ENCODE data around the gene SH3D21.

Gene SH3D21

GRCh38 chr1:36322786-36323635, 16.8 kb downstream of the SH3D21 start:
- Histone ChIP-seq H2AFZ (ENCODE audit: low read length) (peak overlapping the region; percentile 45; the same call in 1 of the 2 replicates), H3K27ac (ENCODE audit: low read length) (no peak overlapping the region), H3K79me2 (ENCODE audit: low read length) (no peaks in the 10 kb centered on the region), H3F3A (ENCODE audit: insufficient read depth, low read length) (no peaks in the 10 kb centered on the region), H3K4me3 (ENCODE audit: low read length) (peak overlapping the region; percentile 53), H3K9ac (ENCODE audit: low read length) (no peak overlapping the region), H3K4me2 (ENCODE audit: low read depth, low read length) (peak overlapping the region; percentile 84), H3K9me2 (replicated peaks; ENCODE audit: insufficient read depth, low read length) (no peaks in the 10 kb centered on the region), H3K27me3 (replicated peaks; ENCODE audit: insufficient read depth, low read length) (no peaks in the 10 kb centered on the region), H3K4me1 (ENCODE audit: low read length) (no peaks in the 10 kb centered on the region), H4K20me1 (ENCODE audit: insufficient read depth, low read length) (no peaks in the 10 kb centered on the region), H3K36me3 (replicated peaks; ENCODE audit: insufficient read depth, low read length) (no peaks in the 10 kb centered on the region), H3K9me3 (replicated peaks; ENCODE audit: insufficient read depth, low read length) (no peaks in the 10 kb centered on the region)
- DNase-seq = no peak
- TF ChIP-seq EZH2phosphoT487 (IDR thresholded peaks at IDR 0.05; ENCODE audit: low read length) (no peak), EZH2 (optimal IDR thresholded peaks at IDR 0.05; ENCODE audit: low read depth, low read length) (no peak)
- TF ChIP-seq, protein P1, sequence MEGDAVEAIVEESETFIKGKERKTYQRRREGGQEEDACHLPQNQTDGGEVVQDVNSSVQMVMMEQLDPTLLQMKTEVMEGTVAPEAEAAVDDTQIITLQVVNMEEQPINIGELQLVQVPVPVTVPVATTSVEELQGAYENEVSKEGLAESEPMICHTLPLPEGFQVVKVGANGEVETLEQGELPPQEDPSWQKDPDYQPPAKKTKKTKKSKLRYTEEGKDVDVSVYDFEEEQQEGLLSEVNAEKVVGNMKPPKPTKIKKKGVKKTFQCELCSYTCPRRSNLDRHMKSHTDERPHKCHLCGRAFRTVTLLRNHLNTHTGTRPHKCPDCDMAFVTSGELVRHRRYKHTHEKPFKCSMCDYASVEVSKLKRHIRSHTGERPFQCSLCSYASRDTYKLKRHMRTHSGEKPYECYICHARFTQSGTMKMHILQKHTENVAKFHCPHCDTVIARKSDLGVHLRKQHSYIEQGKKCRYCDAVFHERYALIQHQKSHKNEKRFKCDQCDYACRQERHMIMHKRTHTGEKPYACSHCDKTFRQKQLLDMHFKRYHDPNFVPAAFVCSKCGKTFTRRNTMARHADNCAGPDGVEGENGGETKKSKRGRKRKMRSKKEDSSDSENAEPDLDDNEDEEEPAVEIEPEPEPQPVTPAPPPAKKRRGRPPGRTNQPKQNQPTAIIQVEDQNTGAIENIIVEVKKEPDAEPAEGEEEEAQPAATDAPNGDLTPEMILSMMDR (IDR thresholded peaks at IDR 0.05; ENCODE audit: low read length) = no peak

DNA sequence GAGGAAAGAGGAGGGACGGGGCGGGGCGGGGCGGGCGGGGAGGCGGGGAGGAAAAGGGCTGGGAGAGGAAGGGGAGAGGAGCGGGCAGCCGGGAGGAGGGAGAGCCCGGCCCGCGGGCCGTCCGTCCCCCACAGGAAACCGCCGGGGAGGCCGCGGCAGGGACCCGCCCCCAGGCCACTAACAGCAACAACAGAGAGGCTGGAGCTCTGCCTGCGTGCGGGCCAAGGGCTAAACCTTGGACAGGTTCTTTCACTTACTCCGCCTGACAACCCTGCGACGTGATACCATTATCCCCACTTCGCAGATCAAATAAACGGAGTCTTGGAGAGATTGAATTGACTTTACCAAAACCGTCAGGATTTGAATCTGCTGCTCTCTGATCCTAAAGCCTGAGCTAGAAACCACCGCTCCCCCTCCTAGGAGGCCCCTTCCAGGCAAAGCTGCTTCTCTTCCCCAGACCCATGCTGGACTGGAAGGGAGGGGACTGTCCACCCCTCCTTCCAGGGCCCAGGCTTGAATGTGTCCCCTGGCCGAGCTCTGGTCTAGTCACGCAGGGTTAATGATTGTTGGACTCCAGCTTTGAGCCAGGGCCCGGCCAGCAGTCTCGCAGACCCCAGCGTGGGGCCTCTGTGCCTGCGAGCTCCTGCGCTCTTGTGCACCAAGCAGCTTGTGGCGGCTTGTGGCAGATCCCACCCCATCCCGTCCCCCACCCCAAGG, 17.6 kb downstream of the SH3D21 start, which contains the start of gene EVA1B:
Gene EVA1B (minus strand): TSS at position 10 of the 717 bp plus-strand sequence. CDS start 608 bp downstream, outside the sequence.
- Histone ChIP-seq H3K4me1 (ENCODE audit: low read length) (no peaks in the 10 kb centered on the region), H3K9me2 (replicated peaks; ENCODE audit: insufficient read depth, low read length) (no peaks in the 10 kb centered on the region), H3K27me3 (replicated peaks; ENCODE audit: insufficient read depth, low read length) (no peaks in the 10 kb centered on the region), H4K20me1 (ENCODE audit: insufficient read depth, low read length) (no peaks in the 10 kb centered on the region), H3K9me3 (replicated peaks; ENCODE audit: insufficient read depth, low read length) (no peaks in the 10 kb centered on the region), H3K79me2 (ENCODE audit: low read length) (no peaks in the 10 kb centered on the region), H3K4me2 (ENCODE audit: low read depth, low read length) (peak within 1 kb of the TSS; percentile 99), H3K27ac (ENCODE audit: low read length) (no peak within 1 kb of the TSS), H3K9ac (ENCODE audit: low read length) (peak within 1 kb of the TSS; percentile 52; the same call in 1 of the 2 replicates), H3K4me3 (ENCODE audit: low read length) (peak within 1 kb of the TSS; percentile 76), H3F3A (ENCODE audit: insufficient read depth, low read length) (no peaks in the 10 kb centered on the region), H3K36me3 (replicated peaks; ENCODE audit: insufficient read depth, low read length) (no peaks in the 10 kb centered on the region), H2AFZ (ENCODE audit: low read length) (peak within 1 kb of the TSS; percentile 92)
- TF ChIP-seq, protein P1 (IDR thresholded peaks at IDR 0.05; ENCODE audit: low read length) = no peak
- TF ChIP-seq EZH2 (optimal IDR thresholded peaks at IDR 0.05; ENCODE audit: low read depth, low read length) = no peak
- TF ChIP-seq EZH2phosphoT487 (IDR thresholded peaks at IDR 0.05; ENCODE audit: low read length) = no peak
- DNase-seq = peak; percentile 65

DNA sequence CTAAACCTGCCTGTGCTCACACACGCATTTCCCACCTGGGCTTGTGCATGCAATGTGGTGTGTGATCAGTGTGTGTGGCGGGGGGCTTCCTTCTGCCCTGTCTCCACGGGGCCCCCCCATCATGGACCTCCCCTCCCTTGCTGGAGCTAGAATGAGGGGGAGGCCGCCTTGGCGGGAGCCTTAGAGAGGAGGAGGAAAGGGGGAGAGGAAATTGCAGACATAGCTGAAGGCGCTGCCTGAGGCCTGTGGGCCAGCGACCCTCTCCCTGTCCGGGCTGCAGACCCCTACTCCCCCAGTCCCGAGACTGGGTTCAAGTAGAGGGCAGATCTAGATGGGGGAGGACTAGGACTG, 18.2 kb downstream of the SH3D21 start:
- no peaks in the 10 kb centered on the region for H3K9me3 ChIP-seq (replicated peaks; ENCODE audit: insufficient read depth, low read length)
- peak overlapping the region; percentile 99 for H3K4me2 ChIP-seq (ENCODE audit: low read depth, low read length)
- no peaks in the 10 kb centered on the region for H3K4me1 ChIP-seq (ENCODE audit: low read length)
- no peaks in the 10 kb centered on the region for H3K79me2 ChIP-seq (ENCODE audit: low read length)
- H4K20me1 ChIP-seq (ENCODE audit: insufficient read depth, low read length) = no peaks in the 10 kb centered on the region
- H3K27ac ChIP-seq (ENCODE audit: low read length) = no peak overlapping the region
- TF ChIP-seq EZH2 (optimal IDR thresholded peaks at IDR 0.05; ENCODE audit: low read depth, low read length) (no peak), EZH2phosphoT487 (IDR thresholded peaks at IDR 0.05; ENCODE audit: low read length) (no peak)
- TF ChIP-seq, protein P1 (IDR thresholded peaks at IDR 0.05; ENCODE audit: low read length) = no peak
- H3K27me3 ChIP-seq (replicated peaks; ENCODE audit: insufficient read depth, low read length) = no peaks in the 10 kb centered on the region
- no peaks in the 10 kb centered on the region for H3K36me3 ChIP-seq (replicated peaks; ENCODE audit: insufficient read depth, low read length)
- H2AFZ ChIP-seq (ENCODE audit: low read length) = peak overlapping the region; percentile 92
- H3F3A ChIP-seq (ENCODE audit: insufficient read depth, low read length) = no peaks in the 10 kb centered on the region
- H3K9me2 ChIP-seq (replicated peaks; ENCODE audit: insufficient read depth, low read length) = no peaks in the 10 kb centered on the region
- no peak for DNase-seq
- peak overlapping the region; percentile 76; the same call in 1 of the 2 replicates for H3K4me3 ChIP-seq (ENCODE audit: low read length)
- H3K9ac ChIP-seq (ENCODE audit: low read length) = peak overlapping the region; percentile 52; the same call in 1 of the 2 replicates
